ENCODE results near the gene LILRA6. TPM values are rescaled to one million over a fixed set of nuclear protein-coding genes. Genes with fewer than 3 reads are reported as not detected.
"Not testable (repeated sequence)": the region's sequence is repeated elsewhere in the genome, so short reads cannot be mapped to it uniquely, and the experiment has no call there.

LILRA6 gene
- total RNA-seq, 2 experiments from 2014 or later, result not detected

GRCh38 chr19:54209058-54209810 lies 33.4 kb downstream of the LILRA6 start:
- peaks cover 70% of the 10 kb centered on the region for H3K4me1 Mint-ChIP-seq (ENCODE audit: low read depth)
- POLR2A ChIA-PET, result interaction anchor here (1.0 to 16.5 kb wide), 3 partner anchors 15 to 58 kb away, joined by 3 to 419 read pairs (median 4); partner anchors contain the start of genes MBOAT7, RPS9 and TSEN34
- H3K4me3 Mint-ChIP-seq, result no peak overlapping the region
- H3K36me3 Mint-ChIP-seq (ENCODE audit: low read depth), result peaks cover 65% of the 10 kb centered on the region
- ATAC-seq (no peak), DNase-seq (peak; percentile 23)
- peak overlapping the region; percentile 23 for H3K27ac Mint-ChIP-seq
- no peak for TF ChIP-seq CTCF (IDR thresholded peaks at IDR 0.05)
- H3K27me3 Mint-ChIP-seq, result no peaks in the 10 kb centered on the region
- CTCF ChIA-PET, result interaction anchor here (0.6 to 0.7 kb wide), 2 partner anchors 22 to 182 kb away, joined by 3 read pairs; no protein-coding TSS in a partner anchor
- peaks cover 1% of the 10 kb centered on the region for H3K9me3 Mint-ChIP-seq
- intact Hi-C loops (cut with micrococcal nuclease), result no loop called here

- intact Hi-C loops (cut with micrococcal nuclease), result no loop called here
- DNase-seq (peak; percentile 26), ATAC-seq (no peak)
- H3K4me1 Mint-ChIP-seq (ENCODE audit: low read depth), result peaks cover 75% of the 10 kb centered on the region
- H3K9me3 Mint-ChIP-seq, result no peaks in the 10 kb centered on the region
- H3K27ac Mint-ChIP-seq, result peak overlapping the region; percentile 85
- TF ChIP-seq CTCF (IDR thresholded peaks at IDR 0.05), result no peak
- ChIA-PET CTCF (interaction anchor here (0.6 to 0.9 kb wide), 3 partner anchors 19 to 182 kb away, joined by 3 read pairs; partner anchors contain the start of gene MBOAT7), POLR2A (interaction anchor here (0.6 to 16.5 kb wide), 7 partner anchors 14 to 208 kb away, joined by 3 to 419 read pairs (median 4); partner anchors contain the start of genes LENG1, MBOAT7, PRPF31 and RPS9)
- no peaks in the 10 kb centered on the region for H3K27me3 Mint-ChIP-seq
- peak overlapping the region; percentile 12 for H3K4me3 Mint-ChIP-seq
- peaks cover 68% of the 10 kb centered on the region for H3K36me3 Mint-ChIP-seq (ENCODE audit: low read depth)
Observed at GRCh38 chr19:54208784-54209057, 33.9 kb downstream of the LILRA6 start.

DNA sequence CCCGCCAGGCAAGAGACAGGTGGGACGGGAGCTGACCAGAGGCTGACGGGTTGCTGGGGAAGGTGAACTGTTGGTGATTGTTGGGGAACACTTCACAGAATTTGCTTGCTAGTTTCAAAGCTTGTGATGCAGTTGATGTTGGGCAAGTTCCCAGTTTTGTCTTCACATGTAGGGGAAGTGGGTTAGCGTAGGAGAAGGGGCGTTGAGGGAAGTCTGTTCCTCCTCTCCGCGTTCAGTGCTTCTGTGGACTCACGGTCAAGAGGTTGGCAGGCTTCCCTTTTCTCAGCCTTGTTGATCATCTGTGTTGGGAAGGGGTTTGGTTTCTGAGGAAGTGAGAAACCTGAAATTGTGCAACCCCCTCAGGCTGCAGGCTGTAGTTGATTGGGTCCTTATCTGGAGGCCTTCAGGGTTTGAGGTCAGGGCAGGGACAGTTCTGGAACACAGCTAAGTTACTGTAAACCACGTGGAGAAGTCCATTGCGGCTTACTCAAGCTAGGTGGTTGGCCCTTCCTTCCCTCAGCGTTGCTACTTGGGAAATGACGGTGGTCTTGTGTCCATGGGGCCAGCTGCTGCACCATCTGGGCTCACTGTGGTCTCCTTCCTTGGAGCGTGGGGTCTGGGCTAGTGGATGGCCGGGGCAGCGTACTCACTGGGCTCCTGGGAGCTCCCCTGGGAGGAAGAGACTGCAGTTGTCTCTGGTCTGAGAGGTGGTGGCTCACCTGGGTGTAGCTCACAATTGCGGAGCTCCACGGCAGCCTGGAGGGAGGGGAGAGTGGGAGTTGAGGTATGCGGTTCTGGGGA lies 34.4 kb downstream of the LILRA6 start:
- Mint-ChIP-seq H3K9me3 (no peaks in the 10 kb centered on the region), H3K27ac (peak overlapping the region; percentile 85), H3K27me3 (no peaks in the 10 kb centered on the region), H3K4me1 (ENCODE audit: low read depth) (peaks cover 81% of the 10 kb centered on the region), H3K36me3 (ENCODE audit: low read depth) (peaks cover 72% of the 10 kb centered on the region), H3K4me3 (peak overlapping the region; percentile 14)
- intact Hi-C loops (cut with micrococcal nuclease), result no loop called here
- peak; percentile 6 for ATAC-seq
- peak; percentile 63 for DNase-seq
- POLR2A ChIA-PET, result interaction anchor here (0.6 to 16.5 kb wide), 8 partner anchors 14 to 208 kb away, joined by 3 to 419 read pairs (median 4); partner anchors contain the start of genes LENG1, MBOAT7, PRPF31 and RPS9
- TF ChIP-seq CTCF (IDR thresholded peaks at IDR 0.05), result no peak
- CTCF ChIA-PET, result interaction anchor here (0.6 to 1.1 kb wide), 4 partner anchors 19 to 183 kb away, joined by 3 to 4 read pairs (median 3); partner anchors contain the start of gene MBOAT7

GRCh38 chr19:54207676-54207982 lies 35.0 kb downstream of the LILRA6 start:
- Mint-ChIP-seq H3K4me1 (ENCODE audit: low read depth) (peaks cover 86% of the 10 kb centered on the region), H3K27ac (peak overlapping the region; percentile 85), H3K36me3 (ENCODE audit: low read depth) (peaks cover 74% of the 10 kb centered on the region), H3K4me3 (peak overlapping the region; percentile 14), H3K27me3 (no peaks in the 10 kb centered on the region), H3K9me3 (no peaks in the 10 kb centered on the region)
- ATAC-seq (peak; percentile 0), DNase-seq (no peak)
- ChIA-PET CTCF (interaction anchor here (1.1 kb wide), 1 partner anchor 37 kb away, joined by 4 read pairs; no protein-coding TSS in a partner anchor), POLR2A (interaction anchor here (0.9 to 16.5 kb wide), 9 partner anchors 13 to 209 kb away, joined by 3 to 419 read pairs (median 4); partner anchors contain the start of genes CNOT3, LENG1, MBOAT7 and PRPF31)
- TF ChIP-seq CTCF (IDR thresholded peaks at IDR 0.05), result no peak
- intact Hi-C loops (cut with micrococcal nuclease), result no loop called here

DNA sequence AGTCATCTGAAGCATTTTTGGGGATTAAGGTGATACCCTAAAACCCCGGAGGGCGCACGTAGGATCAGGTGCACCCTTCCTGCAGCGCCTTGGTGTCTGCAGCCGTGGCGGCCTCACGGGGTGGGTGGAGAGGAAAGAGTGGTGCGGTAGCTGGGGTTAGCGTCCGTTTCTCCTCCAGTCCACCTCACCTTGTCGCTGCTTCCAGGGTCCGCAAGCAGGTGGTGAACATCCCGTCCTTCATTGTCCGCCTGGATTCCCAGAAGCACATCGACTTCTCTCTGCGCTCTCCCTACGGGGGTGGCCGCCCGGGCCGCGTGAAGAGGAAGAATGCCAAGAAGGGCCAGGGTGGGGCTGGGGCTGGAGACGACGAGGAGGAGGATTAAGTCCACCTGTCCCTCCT lies 35.4 kb downstream of the LILRA6 start:
- Mint-ChIP-seq H3K36me3 (ENCODE audit: low read depth) (peaks cover 77% of the 10 kb centered on the region), H3K4me3 (peak overlapping the region; percentile 14), H3K4me1 (ENCODE audit: low read depth) (peaks cover 91% of the 10 kb centered on the region), H3K27ac (peak overlapping the region; percentile 85)
- POLR2A ChIA-PET, result interaction anchor here (0.6 to 16.5 kb wide), 13 partner anchors 13 to 240 kb away, joined by 3 to 419 read pairs (median 3); partner anchors contain the start of genes CNOT3, LENG1, MBOAT7 and PRPF31
- intact Hi-C loops (cut with micrococcal nuclease); DNase-seq; CTCF ChIA-PET; H3K9me3 Mint-ChIP-seq; ATAC-seq; H3K27me3 Mint-ChIP-seq: not testable (repeated sequence)

All from activated CD8-positive, alpha-beta T cell treated with anti-CD3 and anti-CD28 coated beads for 36 hours (primary cell).